HG03342 (cell line): ENCODE data around the gene HES3.
A peak's percentile ranks its signal among the peaks of the same experiment; 100 is the strongest.
"Not testable (repeated sequence)": the region's sequence is repeated elsewhere in the genome, so short reads cannot be mapped to it uniquely, and the experiment has no call there.

Experiments used
- ATAC-seq: cut with Tn5 transposase; IDR thresholded peaks from one replicate; pipeline ENCODE4 v1.9.1; 2021; ENCODE audit warnings: mild to moderate bottlenecking, moderate library complexity; ENCODE audit not compliant: unreplicated experiment

The HES3 gene

DNA sequence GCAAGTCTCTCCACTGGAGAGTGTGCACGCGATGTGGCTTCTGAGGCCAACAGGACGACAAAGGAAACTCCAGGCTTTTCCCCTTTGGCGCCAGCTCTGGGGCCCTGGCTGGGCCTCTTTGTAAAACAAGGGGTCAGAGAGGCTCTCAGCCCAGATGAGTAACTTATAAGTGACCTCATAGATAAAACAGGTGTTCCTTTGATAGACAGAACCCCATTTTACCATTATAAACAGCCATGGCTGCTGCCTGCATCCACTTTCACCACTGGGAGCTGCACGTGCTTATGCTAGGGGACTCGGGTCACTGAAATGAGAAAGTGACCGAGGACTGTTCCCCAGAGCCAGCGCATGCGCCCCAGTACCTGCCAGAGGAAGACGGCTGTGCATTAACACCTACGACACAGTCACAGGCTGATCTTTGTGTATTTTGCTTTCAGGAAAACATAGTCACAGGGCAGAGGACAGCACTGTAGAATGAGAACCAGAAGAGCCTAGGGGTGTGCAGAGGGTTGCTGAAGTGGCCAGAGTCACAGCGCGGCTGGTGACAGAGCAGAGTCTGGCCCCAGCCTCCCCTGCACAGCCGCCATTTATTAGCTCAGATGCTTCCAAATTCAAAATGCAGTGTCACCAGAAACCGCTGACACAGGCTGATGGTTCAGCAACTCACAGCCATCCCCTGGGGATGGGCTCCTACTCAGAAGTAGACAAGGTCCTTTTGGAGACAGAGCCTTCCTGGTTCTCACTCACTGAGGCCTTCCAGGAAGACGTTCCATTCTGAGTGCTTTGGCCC lies 25.4 kb upstream of the HES3 start:
- ATAC-seq: no peak

DNA sequence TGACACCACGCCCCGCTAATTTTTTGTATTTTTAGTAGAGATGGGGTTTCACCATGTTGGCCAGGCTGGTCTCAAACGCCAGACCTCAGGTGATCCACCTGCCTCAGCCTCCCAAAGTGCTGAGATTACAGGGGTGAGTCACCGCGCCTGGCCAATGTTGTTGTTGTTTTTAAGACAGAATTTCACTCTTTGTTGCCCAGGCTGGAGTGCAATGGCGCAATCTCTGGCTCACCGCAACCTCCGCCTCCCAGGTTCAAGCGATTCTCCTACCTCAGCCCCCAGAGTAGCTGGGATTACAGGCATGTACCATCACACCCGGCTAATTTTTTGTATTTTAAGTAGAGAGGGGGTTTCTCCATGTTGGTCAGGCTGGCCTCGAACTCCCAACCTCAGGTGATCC lies 24.3 kb upstream of the HES3 start:
- not testable (repeated sequence) for ATAC-seq

GRCh38 chr1:6220236-6220635 lies 23.7 kb upstream of the HES3 start:
- no peak for ATAC-seq

DNA sequence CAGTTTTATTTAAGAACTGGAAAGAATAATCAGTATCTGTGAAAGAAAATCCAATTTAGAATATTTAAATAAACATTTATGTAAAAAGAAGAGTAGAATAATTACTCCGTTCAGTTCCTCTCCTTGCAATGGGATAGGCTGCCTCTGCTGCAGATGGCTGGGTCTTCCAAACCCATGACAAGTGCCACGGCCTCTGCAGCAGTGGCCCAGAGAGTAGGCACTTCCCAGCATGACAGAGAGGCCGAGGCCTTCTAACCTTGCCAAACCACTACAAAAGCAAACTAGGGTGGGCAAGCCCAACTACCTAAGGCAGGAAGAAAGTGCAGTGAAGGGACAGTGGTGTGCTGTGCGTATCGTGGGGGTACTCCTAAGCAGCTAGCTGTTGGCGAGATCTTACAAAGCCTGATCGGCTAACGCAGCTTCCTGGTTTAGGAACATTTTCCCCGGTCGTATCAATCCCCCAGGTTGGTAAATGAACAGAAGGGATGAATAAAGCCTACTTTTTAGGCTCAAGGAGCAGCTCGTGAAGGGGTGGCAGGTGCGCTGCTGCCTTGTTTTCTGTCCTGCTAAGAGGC lies 22.7 kb upstream of the HES3 start:
- no peak for ATAC-seq

- no peak for ATAC-seq
Observed at GRCh38 chr1:6222636-6223035, 21.3 kb upstream of the HES3 start.

DNA sequence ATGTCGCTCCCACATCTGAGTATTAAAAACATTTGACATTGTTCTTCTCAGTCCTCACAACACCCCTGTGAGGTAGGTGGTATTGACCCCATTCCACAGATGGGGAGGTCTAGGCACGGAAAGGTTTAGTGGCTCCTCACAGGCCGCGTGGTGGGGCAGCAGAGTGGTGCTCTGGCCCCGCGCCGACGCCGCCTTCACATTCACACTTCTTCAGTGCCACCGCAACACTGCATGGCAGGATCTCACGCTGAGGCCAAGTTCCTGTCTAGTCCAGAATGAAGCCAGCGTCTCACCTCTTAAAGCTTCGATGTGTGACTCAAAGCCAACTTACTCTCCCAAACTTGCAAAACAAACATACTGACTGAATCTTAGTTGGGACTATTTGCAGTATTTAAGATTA lies 20.4 kb upstream of the HES3 start:
- ATAC-seq: no peak

DNA sequence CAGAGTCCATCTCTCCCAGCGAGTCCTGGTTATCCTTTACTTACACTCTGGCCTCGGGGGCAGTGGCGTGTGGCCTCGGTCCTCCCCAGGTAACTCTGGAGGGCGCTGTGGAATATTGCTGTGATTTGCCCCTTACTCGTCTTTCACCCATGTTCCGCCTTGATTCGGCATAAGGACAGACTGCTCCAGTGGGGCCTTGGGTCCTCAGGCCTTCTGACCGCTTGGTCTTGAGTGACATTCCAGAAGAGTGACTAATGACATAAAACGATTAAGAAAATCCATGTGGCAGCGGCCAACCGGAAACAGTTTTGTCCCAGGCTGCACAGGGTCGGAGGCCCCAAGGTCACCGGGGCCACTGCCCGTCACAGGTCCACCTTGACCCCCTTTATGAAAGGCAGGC lies 19.3 kb upstream of the HES3 start:
- ATAC-seq: no peak

- no peak for ATAC-seq
Observed at GRCh38 chr1:6225651-6226050, 18.3 kb upstream of the HES3 start.

- ATAC-seq: no peak
Observed at GRCh38 chr1:6233376-6233775, 10.6 kb upstream of the HES3 start.

GRCh38 chr1:6234502-6235295 lies 9.3 kb upstream of the HES3 start:
- no peak for ATAC-seq

GRCh38 chr1:6235296-6235677 lies 8.7 kb upstream of the HES3 start:
- ATAC-seq: peak; percentile 32

- no peak for ATAC-seq
Observed at GRCh38 chr1:6237093-6237492, 6.9 kb upstream of the HES3 start.

DNA sequence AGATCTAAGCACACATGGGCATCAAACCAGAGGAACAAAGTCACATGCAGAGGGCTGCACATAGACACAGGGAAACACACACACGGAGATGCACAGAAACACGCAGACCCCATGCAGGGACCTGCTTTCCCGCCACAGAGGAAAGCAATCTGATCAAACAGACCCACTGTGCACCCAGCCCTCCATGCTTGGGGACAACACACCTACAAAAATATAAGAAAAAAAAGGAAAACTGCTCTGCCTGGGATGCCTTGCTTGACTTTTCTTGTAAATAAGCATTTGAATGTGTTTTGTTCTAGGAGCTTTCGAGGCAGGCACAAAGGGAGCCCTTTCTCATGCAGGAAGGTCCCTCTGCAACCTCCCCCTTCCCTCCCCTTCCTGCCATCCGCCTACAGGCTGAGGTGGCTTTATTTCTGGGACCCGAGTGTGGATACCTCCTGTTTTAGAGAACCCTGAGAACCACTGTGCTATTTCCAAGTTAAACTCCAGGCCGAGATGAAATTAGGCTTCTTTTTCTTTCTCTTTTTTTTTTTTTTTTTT lies 4.7 kb upstream of the HES3 start:
- ATAC-seq: no peak

DNA sequence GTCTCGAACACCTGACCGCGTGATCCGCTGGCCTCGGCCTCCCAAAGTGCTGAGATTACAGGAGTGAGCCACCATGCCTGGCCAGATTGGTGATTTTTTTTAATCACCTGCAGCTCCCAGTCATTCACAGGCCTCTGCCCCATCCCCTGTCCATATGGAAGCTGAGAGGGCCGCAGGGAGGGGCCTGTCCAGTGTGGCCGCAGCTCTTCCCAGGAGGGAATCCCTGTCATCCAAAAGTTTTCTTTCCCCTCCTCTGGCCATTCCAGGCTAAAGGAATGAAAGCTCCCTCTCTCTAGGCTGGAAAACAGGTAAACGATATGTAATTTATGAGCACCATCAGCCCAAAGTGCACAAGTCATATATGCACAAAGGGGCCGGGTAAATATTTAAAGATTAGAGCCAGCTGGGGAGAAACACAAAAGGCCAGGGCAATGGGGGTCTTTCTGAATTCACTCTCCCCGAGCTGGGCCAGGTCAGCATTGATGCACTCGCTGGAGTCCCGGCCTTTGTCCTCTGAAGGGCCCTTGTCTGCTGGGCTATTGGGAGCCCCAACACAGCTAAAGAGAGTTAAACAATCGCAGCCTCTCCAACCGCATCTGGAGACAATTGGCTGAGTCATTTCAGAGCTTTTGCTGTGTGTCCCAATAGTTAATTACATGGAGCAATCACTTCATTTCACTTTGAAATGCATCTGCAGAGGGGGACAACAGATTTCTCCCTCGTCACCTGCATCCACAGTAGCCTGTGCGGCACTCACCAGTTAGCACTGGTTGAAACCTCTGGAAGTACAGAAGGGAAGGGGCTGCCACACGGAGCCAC lies 3.8 kb upstream of the HES3 start:
- no peak for ATAC-seq

DNA sequence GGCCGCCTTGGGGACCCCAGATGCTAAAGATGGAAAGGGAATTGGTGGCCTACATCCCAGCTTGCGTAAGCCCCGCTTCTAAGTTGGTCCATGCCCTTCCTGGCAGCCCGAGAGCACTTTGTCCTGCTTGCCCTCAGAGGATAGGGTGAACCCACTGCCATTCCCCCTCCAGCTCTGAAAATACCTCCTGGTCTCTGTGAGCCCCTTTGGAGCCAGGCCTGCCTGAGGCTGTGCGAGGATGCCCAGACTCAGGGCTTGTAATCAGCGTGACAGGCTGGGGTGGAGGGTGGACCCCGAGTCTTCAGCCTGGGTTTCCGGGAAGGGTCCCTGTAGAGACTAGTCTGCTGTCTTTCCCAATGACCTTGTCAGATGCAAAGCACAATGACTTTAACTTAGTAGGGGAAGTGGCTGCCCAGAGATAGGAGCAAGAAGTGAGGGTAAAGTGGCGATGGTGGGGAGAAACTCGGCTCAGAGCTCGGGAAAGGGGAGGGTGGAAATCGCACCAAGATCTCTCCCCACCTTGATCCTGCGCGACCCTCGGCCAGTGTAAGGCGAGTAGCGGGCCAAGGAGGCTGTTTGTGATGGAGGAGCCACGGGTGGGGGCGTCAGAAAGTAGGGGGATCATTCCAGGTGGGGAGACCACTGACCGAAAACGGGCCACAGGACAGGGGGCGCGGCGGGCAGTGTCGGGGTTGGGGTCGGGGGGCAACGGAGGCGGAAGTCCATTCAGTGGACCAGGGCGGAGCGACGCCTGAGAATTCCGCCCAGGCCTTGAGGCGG lies 2.7 kb upstream of the HES3 start:
- no peak for ATAC-seq

- ATAC-seq: no peak
Observed at GRCh38 chr1:6241887-6242740, 1.9 kb upstream of the HES3 start.

DNA sequence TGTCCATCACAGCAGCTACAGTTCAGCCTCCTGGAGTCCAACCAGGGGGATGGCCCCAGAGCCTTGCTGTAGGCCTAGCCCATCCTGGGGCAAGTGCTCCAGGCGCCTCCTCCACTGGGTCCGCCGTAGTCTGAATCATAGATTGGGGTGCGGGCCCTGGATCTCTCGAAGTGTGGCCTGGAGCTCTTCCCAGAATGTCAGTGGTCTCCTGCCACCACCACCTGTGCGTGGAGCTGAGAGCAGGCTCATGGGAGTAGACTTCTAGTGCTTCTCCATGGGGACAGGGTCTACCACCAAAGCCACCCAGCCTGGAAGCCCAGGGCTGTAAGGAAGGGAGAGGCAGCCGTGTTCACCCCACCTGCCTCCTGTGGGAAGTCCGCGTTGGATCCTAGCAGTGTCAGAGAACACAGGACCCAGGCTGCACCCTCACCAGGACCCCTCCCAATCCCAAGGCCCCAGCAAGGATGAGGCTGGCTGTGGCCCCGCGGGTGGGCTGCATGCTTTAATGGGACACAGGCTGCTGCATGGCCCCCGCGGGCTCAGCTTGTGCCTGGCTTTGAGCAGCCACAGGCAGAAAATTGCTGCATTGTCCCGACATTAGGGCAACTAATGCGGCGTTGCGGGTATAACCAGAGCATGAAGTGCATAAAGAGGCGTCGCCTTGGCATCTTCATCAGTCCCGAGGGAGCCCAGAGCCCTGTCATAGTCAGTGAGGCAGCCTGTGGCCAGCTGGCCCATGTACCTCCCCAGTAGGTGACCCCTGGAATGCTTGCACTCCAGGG lies 735 bp upstream of the HES3 start:
- no peak for ATAC-seq

- no peak for ATAC-seq
Observed at GRCh38 chr1:6244401-6245049, 546 bp downstream of the HES3 start.
